Left hindlimb (tissue), 1 donor: ENCODE data around the gene PRKG1.

Experiments
- DNase-seq: peaks from one replicate; pipeline ENCODE4 v3.0.0-alpha.2; 2018

The PRKG1 gene

GRCh38 chr10:51972733-51973346 lies 898.6 kb downstream of the PRKG1 start:
- no peak for DNase-seq

GRCh38 chr10:51980752-51981151 lies 906.5 kb downstream of the PRKG1 start:
- no peak for DNase-seq

- DNase-seq, result no peak
These were observed 907.4 kb downstream of the PRKG1 start for GRCh38 chr10:51981731-51982130.

GRCh38 chr10:51983481-51983880 lies 909.2 kb downstream of the PRKG1 start:
- no peak for DNase-seq

GRCh38 chr10:51985336-51985735 lies 911.0 kb downstream of the PRKG1 start:
- no peak for DNase-seq

GRCh38 chr10:51986516-51986915 lies 912.2 kb downstream of the PRKG1 start:
- no peak for DNase-seq

GRCh38 chr10:51993475-51993874 lies 919.2 kb downstream of the PRKG1 start:
- no peak for DNase-seq

- DNase-seq, result no peak
These were observed 924.8 kb downstream of the PRKG1 start for GRCh38 chr10:51999096-51999495.

GRCh38 chr10:52004342-52004949 lies 930.2 kb downstream of the PRKG1 start:
- no peak for DNase-seq

GRCh38 chr10:52007091-52007490 lies 932.8 kb downstream of the PRKG1 start:
- DNase-seq, result no peak

GRCh38 chr10:52011118-52011517 lies 936.8 kb downstream of the PRKG1 start:
- DNase-seq, result no peak

- DNase-seq, result no peak
These were observed 944.8 kb downstream of the PRKG1 start for GRCh38 chr10:52019077-52019555.

- no peak for DNase-seq
These were observed 945.4 kb downstream of the PRKG1 start for GRCh38 chr10:52019656-52020055.

- no peak for DNase-seq
These were observed 945.9 kb downstream of the PRKG1 start for GRCh38 chr10:52020173-52020572.

- DNase-seq, result no peak
These were observed 946.4 kb downstream of the PRKG1 start for GRCh38 chr10:52020702-52021101.

- no peak for DNase-seq
These were observed 952.9 kb downstream of the PRKG1 start for GRCh38 chr10:52027055-52027705.

GRCh38 chr10:52028523-52028858 lies 954.2 kb downstream of the PRKG1 start:
- no peak for DNase-seq

- DNase-seq, result no peak
These were observed 955.3 kb downstream of the PRKG1 start for GRCh38 chr10:52029628-52030027.

- DNase-seq, result no peak
These were observed 955.9 kb downstream of the PRKG1 start for GRCh38 chr10:52030051-52030790.

- no peak for DNase-seq
These were observed 956.7 kb downstream of the PRKG1 start for GRCh38 chr10:52030975-52031374.

- DNase-seq, result no peak
These were observed 957.5 kb downstream of the PRKG1 start for GRCh38 chr10:52031771-52032170.

- DNase-seq, result no peak
These were observed 958.7 kb downstream of the PRKG1 start for GRCh38 chr10:52032681-52033629.
